Measurements from ENCODE around the gene AP4B1. TPM values are rescaled to one million over a fixed set of nuclear protein-coding genes. Genes with fewer than 3 reads are reported as not detected.

AP4B1 gene
- total and polyA plus RNA-seq, 9 of the 15 experiments (the other 6 are each of a cell fraction or from before 2014, with no cell fraction given), result 15.8 to 36.5 (median 24.6) TPM

- no peak for TF ChIP-seq BRF2 (IDR thresholded peaks at IDR 0.05; ENCODE audit: borderline replicate concordance, insufficient read depth, insufficient read length)
- no peak for TF ChIP-seq ZNF778 (CRISPR knock-in tag; IDR thresholded peaks at IDR 0.05)
- peak; percentile 43 for TF ChIP-seq ARID1B (IDR thresholded peaks at IDR 0.05)
- no peak for TF ChIP-seq SMAD2 (IDR thresholded peaks at IDR 0.05; ENCODE audit: low read depth, low read length)
- no peak for TF ChIP-seq ZNF655 (CRISPR knock-in tag; IDR thresholded peaks at IDR 0.05)
- no peak for TF ChIP-seq RB1 (IDR thresholded peaks at IDR 0.05; ENCODE audit: low read depth)
- TF ChIP-seq KLF6 (CRISPR knock-in tag; IDR thresholded peaks at IDR 0.05; ENCODE audit: borderline replicate concordance), result no peak
- TF ChIP-seq ZC3H8 (IDR thresholded peaks at IDR 0.05), result no peak
- no peak for TF ChIP-seq ZNF695 (CRISPR knock-in tag; IDR thresholded peaks at IDR 0.05)
- no peak for TF ChIP-seq SIX5 (IDR thresholded peaks at IDR 0.05; ENCODE audit: borderline replicate concordance in 1 of 2, insufficient read depth in 1 of 2, low read depth in 1 of 2, low read length in 2 of 2)
- TF ChIP-seq HMBOX1 (IDR thresholded peaks at IDR 0.05), result 0 out of 2 replicates have a peak, but pooled peaks have one; percentile 19
- TF ChIP-seq ZNF766 (CRISPR knock-in tag; conservative IDR thresholded peaks at IDR 0.05), result no peak
- TF ChIP-seq NCOA4 (IDR thresholded peaks at IDR 0.05; ENCODE audit: partially characterized antibody), result no peak
- no peak for TF ChIP-seq ZNF253 (CRISPR knock-in tag; conservative IDR thresholded peaks at IDR 0.05)
- no peak for TF ChIP-seq MCM5 (IDR thresholded peaks at IDR 0.05; ENCODE audit: low read depth)
- no peak for TF ChIP-seq MTA2 (IDR thresholded peaks at IDR 0.05; ENCODE audit: low read depth)
- TF ChIP-seq HLTF (IDR thresholded peaks at IDR 0.05), result no peak
- no peak for TF ChIP-seq JUN (IDR thresholded peaks at IDR 0.05; ENCODE audit: borderline replicate concordance, low read depth, low read length)
- no peak for TF ChIP-seq JUN (CRISPR knock-in tag; IDR thresholded peaks at IDR 0.05; ENCODE audit: borderline replicate concordance)
- no peak for TF ChIP-seq CBX1 (IDR thresholded peaks at IDR 0.05; ENCODE audit: low read depth)
- no peak for TF ChIP-seq E2F8 (IDR thresholded peaks at IDR 0.05; ENCODE audit: low read depth, partially characterized antibody)
- TF ChIP-seq LCOR (CRISPR knock-in tag; IDR thresholded peaks at IDR 0.05), result no peak
- no peak for TF ChIP-seq ZNF79 (CRISPR knock-in tag; IDR thresholded peaks at IDR 0.05; ENCODE audit: low read depth)
Measured at GRCh38 chr1:113949007-113949406, 44.4 kb upstream of the AP4B1 start (continued).

All from K562 (cell line).